ENCODE data around the gene NACC2. TPM values are rescaled to one million over a fixed set of nuclear protein-coding genes. Genes with fewer than 3 reads are reported as not detected.

The NACC2 gene
- total and polyA plus RNA-seq, 2 donors from 2014 or later, result 7.1 to 30.9 TPM

- TF ChIP-seq CTCF (IDR thresholded peaks at IDR 0.05; ENCODE audit: borderline replicate concordance, extremely low read depth, insufficient read depth), result no peak
- intact Hi-C loops (cut with DNase I), result no loop called here
- H3K9ac ChIP-seq (ENCODE audit: low read length in 3 of 3), result peak overlapping the region; percentile 18 to 74 (median 62)
- H3K27ac ChIP-seq (ENCODE audit: low read depth in 2 of 2, low read length in 2 of 2), result peak overlapping the region; percentile 83 to 84
- FAIRE-seq (no peak), DNase-seq (peak in 2 of 5 donors; percentile 37 to 39)
- no peaks in the 10 kb centered on the region for H3K36me3 ChIP-seq (ENCODE audit: control insufficient read depth in 2 of 3, insufficient read depth in 3 of 3, low read length in 3 of 3)
- peak overlapping the region; percentile 62 to 80 (median 73) for H3K4me3 ChIP-seq (ENCODE audit: low read length in 3 of 3)
- no peaks in the 10 kb centered on the region for H3K27me3 ChIP-seq (ENCODE audit: control insufficient read depth, insufficient read depth, low read length)
- no peaks in the 10 kb centered on the region for H3K9me3 ChIP-seq (ENCODE audit: control insufficient read depth in 2 of 3, insufficient read depth in 1 of 3, low read length in 3 of 3)
- H3K4me1 ChIP-seq (ENCODE audit: control insufficient read depth in 2 of 3, insufficient read depth in 2 of 3, low read depth in 1 of 3, low read length in 3 of 3), result peaks cover 3 to 12% (median 8%) of the 10 kb centered on the region in 3 donors
Observed at GRCh38 chr9:135960411-135961276, 134.4 kb downstream of the NACC2 start.

GRCh38 chr9:135959814-135960213, 135.3 kb downstream of the NACC2 start:
- Histone ChIP-seq H3K9me3 (ENCODE audit: control insufficient read depth in 2 of 3, insufficient read depth in 1 of 3, low read length in 3 of 3) (no peaks in the 10 kb centered on the region), H3K4me1 (ENCODE audit: control insufficient read depth in 2 of 3, insufficient read depth in 2 of 3, low read depth in 1 of 3, low read length in 3 of 3) (peaks cover 3 to 12% (median 8%) of the 10 kb centered on the region in 3 donors), H3K36me3 (ENCODE audit: control insufficient read depth in 2 of 3, insufficient read depth in 3 of 3, low read length in 3 of 3) (no peaks in the 10 kb centered on the region), H3K27me3 (ENCODE audit: control insufficient read depth, insufficient read depth, low read length) (no peaks in the 10 kb centered on the region), H3K4me3 (ENCODE audit: low read length in 3 of 3) (peak overlapping the region; percentile 62 to 80 (median 73)), H3K27ac (ENCODE audit: low read depth in 2 of 2, low read length in 2 of 2) (no peak overlapping the region), H3K9ac (ENCODE audit: low read length in 3 of 3) (peak overlapping the region in 1 of 3 donors; percentile 62)
- intact Hi-C loops (cut with DNase I), result no loop called here
- FAIRE-seq, result no peak
- no peak for TF ChIP-seq CTCF (IDR thresholded peaks at IDR 0.05; ENCODE audit: borderline replicate concordance, extremely low read depth, insufficient read depth)
- DNase-seq, result no peak

- Histone ChIP-seq H3K36me3 (ENCODE audit: control insufficient read depth in 2 of 3, insufficient read depth in 3 of 3, low read length in 3 of 3) (peaks cover 0 to 7% (median 0%) of the 10 kb centered on the region in 3 donors), H3K9me3 (ENCODE audit: control insufficient read depth in 2 of 3, insufficient read depth in 1 of 3, low read length in 3 of 3) (no peaks in the 10 kb centered on the region), H3K27me3 (ENCODE audit: control insufficient read depth, insufficient read depth, low read length) (no peaks in the 10 kb centered on the region), H3K4me1 (ENCODE audit: control insufficient read depth in 2 of 3, insufficient read depth in 2 of 3, low read depth in 1 of 3, low read length in 3 of 3) (peaks cover 3 to 12% (median 8%) of the 10 kb centered on the region in 3 donors), H3K27ac (ENCODE audit: low read depth in 2 of 2, low read length in 2 of 2) (no peak overlapping the region), H3K4me3 (ENCODE audit: low read length in 3 of 3) (no peak overlapping the region), H3K9ac (ENCODE audit: low read length in 3 of 3) (no peak overlapping the region)
- no peak for TF ChIP-seq CTCF (IDR thresholded peaks at IDR 0.05; ENCODE audit: borderline replicate concordance, extremely low read depth, insufficient read depth)
- DNase-seq (no peak), FAIRE-seq (no peak)
- intact Hi-C loops (cut with DNase I), result no loop called here
Observed at GRCh38 chr9:135958485-135958884, 136.6 kb downstream of the NACC2 start.

Data from kidney (tissue), 14 donors.